Renal cortical epithelial cell (primary cell): ENCODE measurements around the gene ETV4. TPM values are rescaled to one million over a fixed set of nuclear protein-coding genes. Genes with fewer than 3 reads are reported as not detected.
"Not testable (repeated sequence)": the region's sequence is repeated elsewhere in the genome, so short reads cannot be mapped to it uniquely, and the experiment has no call there.

Source experiments
- DNase-seq: peaks from one replicate; pipeline ENCODE4 v3.0.0-alpha.2; 2011; ENCODE audit warnings: low read depth
- total RNA-seq: library from RNA; depleted of rRNA; stranded (reverse); fragments of >200 nt; gene quantifications from 2 replicates; pipeline ENCODE4 v1.2.3, GENCODE V29; 2014

The ETV4 gene
- total RNA-seq, 1 donor from 2014 or later, result 1.9 TPM

- no peak for DNase-seq
Observed at GRCh38 chr17:43515656-43516055, 30.5 kb downstream of the ETV4 start.

- DNase-seq, result not testable (repeated sequence)
Observed at GRCh38 chr17:43511199-43511598, 34.9 kb downstream of the ETV4 start.

GRCh38 chr17:43509440-43509839 lies 36.7 kb downstream of the ETV4 start:
- DNase-seq, result not testable (repeated sequence)

- no peak for DNase-seq
Observed at GRCh38 chr17:43490621-43491020, 55.5 kb downstream of the ETV4 start.

GRCh38 chr17:43483674-43484551 lies 62.2 kb downstream of the ETV4 start, which contains the start of gene DHX8:
Gene DHX8, plus strand, starts transcription at chr17:43483975. Its CDS starts 63 bp downstream, at chr17:43484038.
- DNase-seq, result peak; percentile 100

- DNase-seq, result no peak
Observed at GRCh38 chr17:43482103-43483012, 63.8 kb downstream of the ETV4 start.

GRCh38 chr17:43479948-43480347 lies 66.2 kb downstream of the ETV4 start:
- DNase-seq, result no peak

Other genes starting within 250 kb of the ETV4 start
- 17.2 and 26.5 TPM in 2 replicates for gene ARL4D, start 147.3 kb downstream of the ETV4 start, total RNA-seq
- 29.3 and 57.4 TPM in 2 replicates for gene DHX8, start 62.4 kb downstream of the ETV4 start, total RNA-seq
- 11.1 TPM in 1 of 2 replicates, not detected in the other for gene MEOX1, start 115.6 kb upstream of the ETV4 start, total RNA-seq
- not detected in 2 replicates for gene SOST, start 212.5 kb upstream of the ETV4 start, total RNA-seq
- gene DUSP3, start 232.6 kb upstream of the ETV4 start, total RNA-seq, result 96.0 and 132 TPM in 2 replicates
- under 0.01 TPM in 1 of 2 replicates, not detected in the other for gene CFAP97D1, start 234.1 kb upstream of the ETV4 start, total RNA-seq